K562 (cell line): Measurements from ENCODE around the gene MYL3. TPM values are rescaled to one million over a fixed set of nuclear protein-coding genes. Genes with fewer than 3 reads are reported as not detected.

Experiments
- BDP1 ChIP-seq: IDR thresholded peaks from 3 replicates; pipeline ENCODE4 v1.6.1; 2011; ENCODE audit not compliant: insufficient read length, insufficient read depth
- CCNT2 ChIP-seq: IDR thresholded peaks from 2 replicates; pipeline ENCODE4 v1.6.1; 2011; ENCODE audit warnings: borderline replicate concordance, low read depth, mild to moderate bottlenecking, moderate library complexity, mixed read lengths, low read length; ENCODE audit not compliant: insufficient read length; ENCODE audit errors: extremely low read depth
- E2F6 ChIP-seq, 2 experiments: IDR thresholded peaks; 2 replicates each; pipeline ENCODE4 v1.6.1; 2011; ENCODE audit warnings: borderline replicate concordance in 1 of 2, control low read depth in 1 of 2, low read depth in 1 of 2, low read length in 1 of 2, mild to moderate bottlenecking in 1 of 2, mixed read lengths in 1 of 2, moderate library complexity in 1 of 2; ENCODE audit not compliant: insufficient read depth in 1 of 2, insufficient read length in 1 of 2, poor library complexity in 1 of 2, severe bottlenecking in 1 of 2; ENCODE audit errors: extremely low read depth in 1 of 2
- HEY1 ChIP-seq: fragments of 250-450 bp; sonication (Bioruptor Pico); IDR thresholded peaks from 2 replicates; pipeline ENCODE4 v1.5.0; 2020; ENCODE audit warnings: mild to moderate bottlenecking, moderate library complexity, borderline replicate concordance
- PURB ChIP-seq: sonication (generic); formaldehyde crosslinking; IDR thresholded peaks from 2 replicates; pipeline ENCODE4 v1.9.0; 2021; ENCODE audit warnings: low read depth, mild to moderate bottlenecking, missing genetic modification reagents
- SP1 ChIP-seq: sonication (generic); formaldehyde crosslinking; IDR thresholded peaks from 2 replicates; pipeline ENCODE4 v1.8.1; 2022; ENCODE audit warnings: mild to moderate bottlenecking, missing genetic modification reagents
- ZBTB40 ChIP-seq, 2 experiments: fragments of 450-650 bp in 1 of 2; sonication (generic) in 1 of 2; formaldehyde crosslinking in 1 of 2; IDR thresholded peaks; 2 replicates each; pipeline versions ENCODE4 v1.7.1 to v1.9.0; 2016 to 2022; ENCODE audit warnings: inconsistent platforms in 1 of 2, mild to moderate bottlenecking in 1 of 2, missing genetic modification reagents in 1 of 2
- ZNF511 ChIP-seq: sonication (generic); formaldehyde crosslinking; IDR thresholded peaks from 2 replicates; pipeline ENCODE4 v1.8.0; 2022; ENCODE audit warnings: mild to moderate bottlenecking, missing genetic modification reagents
- polyA plus RNA-seq, 8 experiments: library from polyadenylated mRNA; depleted of rRNA in 4 of 8; stranded (reverse) in 5 of 8; unstranded in 3 of 8; fragments of >200 nt; fragmentation: Nextera tagmentation in 2 of 8; fragmentation: Illumina TruSeq in 1 of 8; extraction: Ambion mirVana in 2 of 8; extraction: Trizol in 1 of 8; gene quantifications; 2 replicates each; pipeline versions ENCODE4 v1.2.1 to v1.2.3, GENCODE V29; 2011 to 2014; ENCODE audit warnings: inconsistent platforms in 1 of 8, missing spikeins in 1 of 8
- total RNA-seq, 7 experiments: library from RNA; depleted of rRNA in 6 of 7; stranded (reverse); fragments of >200 nt in 6 of 7; fragmentation: Illumina TruSeq in 2 of 7; extraction: Trizol in 2 of 7; gene quantifications; 2 replicates each; pipeline versions ENCODE4 v1.2.1 to v1.2.3, GENCODE V29; 2011 to 2021; ENCODE audit warnings: low replicate concordance in 1 of 7
- TF ChIP-seq, protein P1 (sequence below), 3 experiments: fragments of 200-800 bp in 1 of 3; fragments of 250-450 bp in 1 of 3; fragments of 450-650 bp in 1 of 3; sonication (Bioruptor Pico) in 1 of 3; sonication (Bioruptor generic) in 1 of 3; formaldehyde crosslinking in 1 of 3; IDR thresholded peaks; 2 replicates each; pipeline versions ENCODE4 v1.6.1 to v1.8.0; 2016 to 2022; ENCODE audit warnings: mild to moderate bottlenecking in 2 of 3, missing genetic modification characterization in 2 of 3, missing compliant biosample characterization in 1 of 3, moderate library complexity in 1 of 3

MYL3 gene
- total and polyA plus RNA-seq, 9 of the 15 experiments (the other 6 are each of a cell fraction or from before 2014, with no cell fraction given): 0.14 to 0.45 TPM; not detected in 7

DNA sequence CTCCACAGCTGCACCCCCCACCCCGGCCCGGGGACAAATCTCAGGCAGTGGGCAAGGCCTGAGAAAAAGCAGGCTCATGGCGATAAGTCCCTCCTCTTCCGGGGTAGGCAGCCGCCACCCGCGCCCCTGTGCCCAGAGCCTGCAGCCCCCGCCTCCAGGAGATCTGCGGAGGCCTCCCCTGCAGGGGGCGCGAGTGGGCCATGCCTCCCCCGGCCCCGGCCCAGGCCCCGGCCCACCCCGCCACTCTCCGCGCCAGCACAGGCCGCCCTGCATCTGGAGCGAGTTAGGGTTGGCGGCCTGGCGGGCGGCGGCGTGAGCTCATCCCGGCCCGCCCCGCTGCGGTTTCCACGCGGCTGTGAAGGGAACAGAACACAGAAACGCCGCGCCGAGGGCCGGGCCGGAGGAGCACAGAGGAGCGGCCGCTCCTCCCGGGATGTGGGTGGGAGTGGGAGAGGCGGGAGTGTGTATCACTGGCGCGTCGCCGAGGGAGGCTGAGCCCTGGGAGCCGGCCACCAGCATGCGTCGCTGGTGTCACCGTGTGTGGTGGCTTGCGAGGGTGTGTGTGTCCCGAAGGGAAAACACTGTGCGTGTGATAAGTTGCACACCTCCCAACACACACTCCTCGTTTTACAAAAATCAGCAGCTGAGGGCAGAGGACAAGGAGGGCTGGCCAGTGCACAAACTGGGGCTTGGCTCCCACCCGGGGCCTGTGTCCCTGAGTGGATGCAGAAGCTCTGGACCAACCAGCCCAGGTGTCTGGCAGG is 17.2 kb downstream of the MYL3 start (continued):
- TF ChIP-seq, protein P1, sequence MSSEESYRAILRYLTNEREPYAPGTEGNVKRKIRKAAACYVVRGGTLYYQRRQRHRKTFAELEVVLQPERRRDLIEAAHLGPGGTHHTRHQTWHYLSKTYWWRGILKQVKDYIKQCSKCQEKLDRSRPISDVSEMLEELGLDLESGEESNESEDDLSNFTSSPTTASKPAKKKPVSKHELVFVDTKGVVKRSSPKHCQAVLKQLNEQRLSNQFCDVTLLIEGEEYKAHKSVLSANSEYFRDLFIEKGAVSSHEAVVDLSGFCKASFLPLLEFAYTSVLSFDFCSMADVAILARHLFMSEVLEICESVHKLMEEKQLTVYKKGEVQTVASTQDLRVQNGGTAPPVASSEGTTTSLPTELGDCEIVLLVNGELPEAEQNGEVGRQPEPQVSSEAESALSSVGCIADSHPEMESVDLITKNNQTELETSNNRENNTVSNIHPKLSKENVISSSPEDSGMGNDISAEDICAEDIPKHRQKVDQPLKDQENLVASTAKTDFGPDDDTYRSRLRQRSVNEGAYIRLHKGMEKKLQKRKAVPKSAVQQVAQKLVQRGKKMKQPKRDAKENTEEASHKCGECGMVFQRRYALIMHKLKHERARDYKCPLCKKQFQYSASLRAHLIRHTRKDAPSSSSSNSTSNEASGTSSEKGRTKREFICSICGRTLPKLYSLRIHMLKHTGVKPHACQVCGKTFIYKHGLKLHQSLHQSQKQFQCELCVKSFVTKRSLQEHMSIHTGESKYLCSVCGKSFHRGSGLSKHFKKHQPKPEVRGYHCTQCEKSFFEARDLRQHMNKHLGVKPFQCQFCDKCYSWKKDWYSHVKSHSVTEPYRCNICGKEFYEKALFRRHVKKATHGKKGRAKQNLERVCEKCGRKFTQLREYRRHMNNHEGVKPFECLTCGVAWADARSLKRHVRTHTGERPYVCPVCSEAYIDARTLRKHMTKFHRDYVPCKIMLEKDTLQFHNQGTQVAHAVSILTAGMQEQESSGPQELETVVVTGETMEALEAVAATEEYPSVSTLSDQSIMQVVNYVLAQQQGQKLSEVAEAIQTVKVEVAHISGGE (CRISPR knock-in tag; IDR thresholded peaks at IDR 0.05): 0 out of 6 replicates have a peak, but pooled peaks of 1 of the 3 experiments have one; percentile 17
- TF ChIP-seq SP1 (0 out of 2 replicates have a peak, but pooled peaks have one; percentile 41), ZNF511 (CRISPR knock-in tag) (peak; percentile 42; the same call in 1 of the 2 replicates), BDP1 (no peak), ZBTB40 (IDR thresholded peaks at IDR 0.05) (0 out of 2 replicates have a peak, but pooled peaks have one; percentile 12), ZBTB40 (CRISPR knock-in tag; IDR thresholded peaks at IDR 0.05) (no peak), CCNT2 (no peak), E2F6 (IDR thresholded peaks at IDR 0.05; ENCODE audit: borderline replicate concordance in 1 of 2, extremely low read depth in 1 of 2, insufficient read depth in 1 of 2, insufficient read length in 1 of 2, low read depth in 1 of 2, low read length in 1 of 2, poor library complexity in 1 of 2, severe bottlenecking in 1 of 2) (peak; percentile 51 to 81), PURB (CRISPR knock-in tag) (no peak), HEY1 (CRISPR knock-in tag) (no peak)
